Urothelium cell line (cell line): ENCODE data around the gene MTG1.
"Not testable (repeated sequence)": the region's sequence is repeated elsewhere in the genome, so short reads cannot be mapped to it uniquely, and the experiment has no call there.

Source experiments
- DNase-seq: peaks from one replicate; pipeline ENCODE4 v3.0.0; 2011; ENCODE audit warnings: low spot score, mixed read lengths
- FAIRE-seq: peaks from 2 replicates; lab custom pipeline; 2011; peaks lifted over from hg19 to GRCh38; lab: Jason Lieb, UNC

MTG1 gene

DNA sequence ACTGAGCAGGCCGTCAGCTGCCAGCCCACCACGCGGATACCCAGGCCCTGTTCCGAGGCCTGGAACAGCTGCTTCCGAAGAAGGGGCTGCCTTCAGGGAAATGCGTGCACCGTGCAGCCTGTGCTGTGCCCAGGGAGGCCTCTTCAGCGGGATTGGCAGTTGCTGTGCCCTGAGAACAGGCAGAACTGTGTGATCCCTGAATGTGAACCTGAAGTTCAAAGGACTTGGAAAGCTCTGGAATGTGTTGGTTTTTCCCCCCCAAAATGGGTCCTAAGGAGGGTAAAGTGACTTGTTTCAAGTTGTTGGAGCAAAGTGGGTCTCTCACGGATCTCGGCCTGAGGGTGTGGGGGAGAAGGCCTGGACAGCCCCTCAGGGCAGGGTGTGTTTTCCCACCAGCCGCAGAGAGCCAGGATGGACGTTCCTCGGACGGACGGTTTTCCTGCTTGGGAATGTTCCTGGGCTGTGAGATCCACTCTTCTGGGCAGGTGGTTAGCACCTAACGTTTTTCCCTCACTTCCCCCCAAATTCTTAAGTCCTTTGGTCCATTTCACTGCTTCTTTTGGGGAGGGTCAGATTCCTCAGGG, 28.4 kb downstream of the MTG1 start:
- FAIRE-seq (no peak), DNase-seq (no peak)

GRCh38 chr10:133422807-133423771, 29.1 kb downstream of the MTG1 start:
- no peak for FAIRE-seq
- DNase-seq: no peak

DNA sequence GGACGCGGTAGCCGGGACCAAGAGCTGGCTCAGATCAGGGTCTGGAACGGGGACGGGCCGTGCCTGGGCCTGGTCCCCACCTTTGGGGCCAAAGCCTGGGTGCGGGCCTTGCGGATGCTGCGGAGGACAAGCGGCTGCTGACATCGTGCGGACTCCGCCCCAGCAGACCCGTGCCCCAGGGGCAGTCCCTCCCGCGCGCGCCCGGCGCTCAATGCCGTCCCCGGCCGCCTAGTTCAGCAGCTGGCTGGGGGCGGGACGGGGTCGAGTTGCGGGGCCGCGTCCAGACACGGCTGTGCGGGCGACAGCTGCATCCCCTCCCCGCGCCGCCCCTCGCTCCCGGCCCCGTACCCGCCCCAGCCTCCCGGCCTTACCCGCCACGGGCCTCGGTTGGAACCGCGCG, 30.1 kb downstream of the MTG1 start:
- not testable (repeated sequence) for FAIRE-seq, DNase-seq

DNA sequence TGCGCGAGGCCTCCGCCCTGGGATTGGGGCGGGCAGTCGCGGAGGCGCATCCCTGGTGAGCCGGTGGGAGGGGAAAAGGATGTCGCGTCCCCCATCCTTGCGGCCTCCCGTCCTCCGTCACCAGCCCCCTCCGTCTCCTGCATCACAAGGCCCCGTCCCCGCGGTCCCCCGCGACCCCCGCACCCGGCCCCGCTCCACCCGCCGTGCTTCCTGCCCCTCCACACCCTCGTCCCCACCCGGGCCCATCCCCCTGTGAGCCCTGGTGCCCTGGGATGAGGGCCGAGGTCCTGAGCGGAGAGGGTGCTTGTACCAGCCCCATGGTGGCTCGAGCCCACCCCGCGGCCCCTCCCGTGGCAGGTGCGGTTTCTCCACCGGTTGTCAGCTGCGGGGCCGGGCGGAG, 30.6 kb downstream of the MTG1 start, which contains the start of gene SPRN:
TSS of gene SPRN (minus strand) at position 25 of the 400 bp plus-strand sequence. CDS start 944 bp downstream, outside the sequence.
- peak; percentile 13 for FAIRE-seq
- DNase-seq: not testable (repeated sequence)

GRCh38 chr10:133429571-133429970, 35.6 kb downstream of the MTG1 start:
- FAIRE-seq: not testable (repeated sequence)

GRCh38 chr10:133431888-133432613, 38.1 kb downstream of the MTG1 start:
- not testable (repeated sequence) for DNase-seq
- FAIRE-seq: peak; percentile 84

More at GRCh38 chr10:133429571-133429970, 35.6 kb downstream of the MTG1 start:
- not testable (repeated sequence) for DNase-seq

DNA sequence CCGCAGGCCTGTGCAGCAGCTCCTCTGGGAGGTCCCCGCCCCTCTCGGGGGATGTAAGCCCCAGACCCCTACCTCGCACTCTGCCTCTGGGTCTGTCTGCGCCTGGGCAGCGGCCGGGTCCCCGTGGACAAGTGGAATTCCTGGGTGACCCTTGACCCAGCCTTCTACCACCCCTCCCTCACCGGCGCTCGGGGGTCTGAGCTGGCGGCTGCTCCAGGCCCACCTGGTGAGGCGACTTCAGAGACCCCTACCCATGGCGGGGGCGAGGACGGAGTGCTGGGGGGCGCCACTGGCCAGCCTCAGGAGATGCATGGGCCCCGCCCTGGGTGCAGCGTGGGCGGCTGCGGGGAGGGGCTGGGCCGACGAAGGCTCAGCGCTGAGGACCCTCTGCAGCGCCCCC, 38.8 kb downstream of the MTG1 start:
- FAIRE-seq: not testable (repeated sequence)

DNA sequence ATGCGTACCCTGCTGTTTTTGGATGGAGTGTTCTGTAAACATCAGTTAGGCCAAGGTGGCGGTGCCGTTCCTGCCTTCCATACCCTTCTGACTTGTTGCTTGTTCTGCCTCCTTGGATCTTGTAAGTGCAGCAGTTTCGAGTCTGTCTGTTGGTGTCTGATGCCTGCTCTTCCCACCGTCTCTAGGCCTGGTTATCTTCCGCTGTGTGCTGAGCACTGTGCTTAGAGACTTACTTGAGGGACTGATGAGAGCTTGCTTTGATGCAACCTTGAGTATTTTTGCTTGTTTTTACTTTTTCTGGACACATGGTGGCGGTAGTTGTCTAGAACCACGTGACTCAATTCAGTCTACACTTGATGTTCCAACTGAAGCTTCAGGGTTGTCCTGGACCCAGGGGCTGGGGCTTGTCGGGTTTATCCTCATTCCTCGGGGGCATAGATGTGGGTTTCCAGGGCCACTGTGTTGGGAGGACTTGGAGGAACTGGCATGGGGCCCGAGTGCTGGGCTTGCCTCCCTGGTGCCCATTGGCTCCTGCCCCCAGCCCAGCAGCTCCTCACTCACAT, 44.8 kb downstream of the MTG1 start:
- DNase-seq (no peak), FAIRE-seq (no peak)

More for the DNA sequence above, 38.8 kb downstream of the MTG1 start:
- DNase-seq: not testable (repeated sequence)

DNA sequence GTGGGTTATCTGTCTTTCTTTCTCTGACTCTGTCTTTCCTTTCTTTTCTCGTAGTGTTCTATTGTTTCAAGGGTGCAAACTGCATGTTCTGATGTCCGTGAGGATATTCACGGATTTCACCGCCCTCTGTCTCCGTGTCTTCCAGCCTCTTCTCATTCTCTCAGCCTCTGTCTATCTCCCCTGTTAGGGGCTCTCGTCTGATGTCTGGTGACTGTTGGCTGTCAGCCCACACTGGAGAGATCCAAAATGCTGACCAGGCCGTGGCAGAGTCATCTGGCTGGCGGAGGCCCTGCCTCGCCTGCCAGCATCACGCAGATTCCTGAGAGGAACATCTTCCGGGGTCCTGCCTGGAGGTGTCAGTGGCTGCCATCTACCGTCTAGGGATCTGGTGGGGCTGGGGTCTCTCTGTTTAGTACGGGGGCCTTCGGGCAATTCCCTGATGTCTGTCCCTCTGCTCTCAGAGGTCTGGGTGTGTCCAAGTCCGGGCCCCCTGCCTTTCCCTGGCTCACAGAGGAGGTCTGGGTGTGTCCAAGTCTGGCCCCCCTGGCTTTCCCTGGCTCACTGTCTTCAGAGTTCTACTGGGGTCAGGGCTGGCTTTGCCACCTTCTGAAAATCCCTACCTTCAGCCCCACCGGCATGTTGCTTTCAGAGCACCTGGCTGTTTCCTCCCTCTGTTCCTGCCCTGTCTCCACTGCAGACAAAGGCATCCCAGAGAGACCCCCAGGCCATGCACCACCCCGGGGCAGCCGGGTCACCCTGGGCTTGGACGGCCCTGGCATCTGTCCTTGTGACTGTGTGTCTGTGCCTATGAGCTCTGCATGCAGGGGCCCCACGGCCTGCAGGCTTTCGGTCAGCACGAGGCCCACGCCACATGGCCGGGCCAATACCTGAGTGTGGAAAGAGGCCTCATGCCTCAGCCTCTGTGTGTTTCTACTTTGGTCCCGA, 45.8 kb downstream of the MTG1 start:
- no peak for DNase-seq
- no peak for FAIRE-seq

- FAIRE-seq (no peak), DNase-seq (no peak)
These were observed 46.8 kb downstream of the MTG1 start for GRCh38 chr10:133440633-133441285.

GRCh38 chr10:133441356-133441755, 47.4 kb downstream of the MTG1 start:
- FAIRE-seq, DNase-seq: not testable (repeated sequence)

GRCh38 chr10:133441780-133442179, 47.8 kb downstream of the MTG1 start:
- no peak for FAIRE-seq

GRCh38 chr10:133442191-133442966, 48.4 kb downstream of the MTG1 start:
- no peak for DNase-seq
- FAIRE-seq: no peak

More at GRCh38 chr10:133441780-133442179, 47.8 kb downstream of the MTG1 start:
- DNase-seq: no peak

- FAIRE-seq (peak; percentile 84), DNase-seq (no peak)
These were observed 49.3 kb downstream of the MTG1 start for GRCh38 chr10:133442967-133443924.

DNA sequence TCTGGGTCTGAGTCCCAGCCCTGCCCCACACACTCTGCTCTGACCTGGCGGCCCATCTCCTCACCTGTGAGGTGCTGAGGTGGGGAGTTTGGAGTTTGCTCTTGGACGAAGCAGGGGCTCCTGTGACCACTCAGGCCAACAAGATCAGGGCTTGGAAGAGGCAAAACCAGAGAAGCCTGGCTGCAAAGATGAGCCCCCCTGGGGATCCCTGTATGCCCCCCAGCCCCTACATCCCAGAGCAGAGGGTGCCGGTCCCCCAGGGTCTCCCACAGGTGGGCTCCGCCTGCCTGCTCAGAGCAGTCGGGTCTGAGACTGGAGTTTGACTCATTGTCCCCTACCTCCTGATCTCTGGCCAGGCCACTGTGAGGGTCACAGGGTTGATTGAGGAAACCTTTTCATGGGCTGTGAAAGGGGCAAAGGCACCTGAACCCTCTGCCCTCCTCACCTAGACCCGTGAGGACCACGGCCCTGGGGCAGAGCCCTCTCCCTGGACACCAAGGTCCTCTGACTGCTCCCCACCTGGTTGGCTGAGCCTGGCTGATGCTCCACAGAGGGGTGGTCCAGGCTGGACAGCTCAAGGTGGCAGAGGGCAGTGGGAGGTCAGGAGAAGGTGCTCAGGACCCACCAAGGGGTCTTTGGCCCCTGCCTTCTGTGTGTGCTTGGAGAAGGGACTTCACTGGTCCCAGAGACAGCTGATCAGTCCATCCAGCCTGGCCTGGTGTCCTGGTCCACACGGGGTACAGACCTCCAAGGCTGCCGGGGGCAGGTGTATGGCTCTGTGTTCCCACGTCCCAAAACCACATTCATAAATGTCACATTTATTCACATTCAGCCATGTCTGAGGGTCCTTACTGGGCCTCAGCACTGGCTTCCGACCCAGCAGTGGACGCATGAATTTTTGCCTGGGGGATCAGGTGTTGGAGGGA, 50.6 kb downstream of the MTG1 start:
- FAIRE-seq: no peak

DNA sequence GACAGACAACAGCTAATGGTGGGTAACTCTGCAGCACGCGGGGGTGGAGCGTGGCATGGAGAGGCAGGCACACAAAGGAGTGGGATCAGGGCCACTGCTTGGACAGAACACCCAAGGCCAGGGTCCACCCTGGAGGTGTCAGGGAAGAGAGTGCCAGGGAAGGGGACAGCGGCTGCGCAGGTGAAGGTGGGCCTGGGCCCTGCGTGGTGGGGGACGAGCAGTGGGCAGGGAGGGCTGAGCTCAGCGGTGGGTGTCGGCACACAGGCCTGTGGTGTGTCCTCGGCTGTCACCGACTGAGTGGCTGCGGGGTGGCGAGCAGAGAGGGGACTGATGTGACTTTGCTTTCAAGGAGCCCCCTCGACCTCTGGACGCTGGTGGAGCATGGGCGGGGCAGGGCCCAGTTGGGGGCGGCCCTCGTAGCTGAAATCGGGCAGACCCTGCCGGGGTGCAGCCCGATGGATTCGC, 51.3 kb downstream of the MTG1 start:
- FAIRE-seq: no peak
- no peak for DNase-seq

More for the DNA sequence above, 50.6 kb downstream of the MTG1 start:
- DNase-seq: no peak
